Body of pancreas (tissue), 4 donors: ENCODE measurements around the gene WWOX.

Source experiments
- CTCF ChIP-seq, 7 experiments: fragments of 450-650 bp in 4 of 7; fragments of 200-600 bp in 3 of 7; sonication (generic) in 3 of 7; IDR thresholded peaks; one replicate each; pipeline ENCODE4 v1.5.1; 2016 to 2019; ENCODE audit warnings: antibody characterized with exemption in 7 of 7
- POLR2A ChIP-seq, 3 donors: fragments of 450-650 bp; IDR thresholded peaks; one replicate each; pipeline ENCODE4 v1.6.1; 2016; ENCODE audit warnings: antibody characterized with exemption in 3 of 3, mild to moderate bottlenecking in 2 of 3

GRCh38 chr16:78843978-78844377 is 744.5 kb downstream of the WWOX start:
- no peak for TF ChIP-seq CTCF (IDR thresholded peaks at IDR 0.05)
- TF ChIP-seq POLR2A (IDR thresholded peaks at IDR 0.05): no peak
